D721Med (cell line): ENCODE measurements around the gene MUSK.

Experiments
- DNase-seq: peaks from one replicate; pipeline ENCODE4 v3.0.0; 2011; ENCODE audit warnings: low spot score; ENCODE audit not compliant: insufficient read length
- FAIRE-seq: peaks from 2 replicates; lab custom pipeline; 2011; peaks lifted over from hg19 to GRCh38; lab: Jason Lieb, UNC
- TF ChIP-seq, protein P1 (sequence below): IDR thresholded peaks from 2 replicates; pipeline ENCODE4 v1.5.1; 2012; ENCODE audit warnings: mild to moderate bottlenecking, control low read depth; ENCODE audit not compliant: insufficient read depth; ENCODE audit errors: missing control alignments

The MUSK gene

DNA sequence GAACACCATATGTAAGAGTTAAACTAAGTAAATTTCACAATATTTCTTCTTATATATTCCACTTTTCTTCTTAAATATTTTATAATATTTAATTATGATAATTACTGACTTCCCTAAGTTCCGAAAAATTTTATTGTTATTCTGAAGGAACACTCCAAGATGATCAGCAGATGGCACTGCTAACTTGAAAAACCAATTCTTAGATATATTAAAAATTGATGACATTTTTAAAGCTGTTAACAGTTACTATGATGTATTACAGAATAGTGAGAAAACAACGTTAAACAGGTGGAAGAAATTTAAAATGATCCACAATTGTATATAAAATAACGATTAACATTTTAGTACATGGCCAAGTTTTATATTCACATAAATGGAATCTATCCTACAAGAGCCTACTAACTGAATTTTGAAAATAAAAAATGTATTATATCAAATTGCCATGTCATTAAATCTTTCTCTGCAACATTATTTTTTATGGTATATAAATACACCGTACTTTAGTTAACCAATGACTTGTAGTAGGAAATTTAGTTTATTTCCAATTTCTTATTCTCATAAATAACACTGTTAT, 30.1 kb upstream of the MUSK start:
- TF ChIP-seq, protein P1, sequence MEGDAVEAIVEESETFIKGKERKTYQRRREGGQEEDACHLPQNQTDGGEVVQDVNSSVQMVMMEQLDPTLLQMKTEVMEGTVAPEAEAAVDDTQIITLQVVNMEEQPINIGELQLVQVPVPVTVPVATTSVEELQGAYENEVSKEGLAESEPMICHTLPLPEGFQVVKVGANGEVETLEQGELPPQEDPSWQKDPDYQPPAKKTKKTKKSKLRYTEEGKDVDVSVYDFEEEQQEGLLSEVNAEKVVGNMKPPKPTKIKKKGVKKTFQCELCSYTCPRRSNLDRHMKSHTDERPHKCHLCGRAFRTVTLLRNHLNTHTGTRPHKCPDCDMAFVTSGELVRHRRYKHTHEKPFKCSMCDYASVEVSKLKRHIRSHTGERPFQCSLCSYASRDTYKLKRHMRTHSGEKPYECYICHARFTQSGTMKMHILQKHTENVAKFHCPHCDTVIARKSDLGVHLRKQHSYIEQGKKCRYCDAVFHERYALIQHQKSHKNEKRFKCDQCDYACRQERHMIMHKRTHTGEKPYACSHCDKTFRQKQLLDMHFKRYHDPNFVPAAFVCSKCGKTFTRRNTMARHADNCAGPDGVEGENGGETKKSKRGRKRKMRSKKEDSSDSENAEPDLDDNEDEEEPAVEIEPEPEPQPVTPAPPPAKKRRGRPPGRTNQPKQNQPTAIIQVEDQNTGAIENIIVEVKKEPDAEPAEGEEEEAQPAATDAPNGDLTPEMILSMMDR = peak; percentile 53
- DNase-seq = no peak
- no peak for FAIRE-seq

DNA sequence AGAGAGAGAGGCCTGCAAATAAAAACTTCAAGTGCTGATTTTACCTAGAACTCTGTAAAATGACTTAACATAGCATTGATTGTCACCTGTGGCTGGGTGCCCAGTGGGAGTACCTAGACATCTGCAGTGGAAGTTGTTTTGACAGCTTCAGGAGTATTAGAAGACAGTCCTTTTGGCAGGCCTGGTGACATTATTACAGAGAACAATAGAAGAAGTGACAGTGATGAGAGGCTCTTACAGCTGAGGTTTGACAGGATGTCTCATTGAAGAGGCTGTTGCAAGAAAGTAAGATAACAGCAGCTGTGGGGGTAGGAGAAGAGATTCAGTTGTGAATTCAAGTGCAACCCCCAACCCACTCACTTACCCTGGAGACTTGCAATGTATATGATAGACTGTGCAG, 27.9 kb upstream of the MUSK start:
- TF ChIP-seq, protein P1 = no peak
- no peak for FAIRE-seq
- DNase-seq = no peak

DNA sequence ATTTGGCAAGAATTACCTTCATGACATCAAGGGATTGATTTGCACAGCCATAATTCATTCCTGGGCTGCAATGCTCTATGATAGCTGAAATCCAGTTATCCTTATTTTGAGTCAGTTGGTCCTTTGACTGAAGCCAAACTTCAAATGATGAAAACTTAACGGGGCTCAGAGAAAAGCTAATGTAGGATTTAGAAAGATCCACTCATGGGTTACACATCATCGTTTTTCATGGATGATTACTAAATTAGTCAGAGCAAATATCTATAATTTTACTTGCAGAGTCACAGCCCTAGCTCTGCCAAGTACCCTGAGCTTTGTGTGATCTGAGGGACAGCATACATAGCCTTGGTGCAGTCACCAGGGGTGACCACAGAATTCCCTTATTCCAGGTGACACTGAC, 27.3 kb upstream of the MUSK start:
- TF ChIP-seq, protein P1 = no peak
- FAIRE-seq = no peak
- DNase-seq = no peak

DNA sequence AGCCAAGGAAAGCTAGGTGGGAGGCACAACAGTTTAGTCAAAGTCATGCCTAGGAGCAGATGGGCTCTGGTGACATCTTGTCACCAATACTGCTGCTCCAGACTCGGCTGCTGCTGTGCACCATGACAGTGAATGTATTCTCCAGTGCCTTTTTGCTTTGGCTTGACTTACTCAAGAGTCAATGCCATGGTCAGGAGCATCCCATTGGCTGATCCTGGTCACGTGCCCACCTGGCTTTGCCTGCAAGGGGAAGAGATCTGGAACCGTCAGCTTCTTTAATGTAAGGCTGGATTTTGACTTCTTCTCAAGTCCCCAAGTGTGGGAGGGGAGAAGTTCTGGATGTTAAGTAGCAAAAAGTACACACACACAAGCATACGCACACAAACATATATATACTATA, 19.9 kb upstream of the MUSK start:
- no peak for FAIRE-seq
- TF ChIP-seq, protein P1 = no peak
- DNase-seq = no peak

DNA sequence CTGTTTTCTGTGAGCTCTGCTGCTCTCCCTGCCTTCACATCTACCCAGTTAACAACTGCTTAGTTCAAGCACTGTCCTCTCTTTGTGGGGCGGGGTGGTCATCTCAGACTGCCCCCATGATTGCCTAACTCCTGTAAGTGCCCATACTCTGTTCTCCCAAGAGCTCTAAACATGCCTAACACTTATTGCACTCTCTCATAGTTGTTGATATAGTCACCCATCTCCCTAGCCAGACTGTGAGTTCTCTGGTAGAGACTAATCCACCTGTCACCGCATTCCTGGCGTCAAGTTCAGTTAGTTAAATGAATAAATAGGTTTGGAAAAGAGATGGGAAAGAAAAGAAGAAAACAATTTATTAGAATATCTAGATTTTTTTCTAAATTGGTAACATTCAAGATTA, 18.3 kb upstream of the MUSK start:
- DNase-seq = no peak
- FAIRE-seq = no peak
- TF ChIP-seq, protein P1 = no peak

DNA sequence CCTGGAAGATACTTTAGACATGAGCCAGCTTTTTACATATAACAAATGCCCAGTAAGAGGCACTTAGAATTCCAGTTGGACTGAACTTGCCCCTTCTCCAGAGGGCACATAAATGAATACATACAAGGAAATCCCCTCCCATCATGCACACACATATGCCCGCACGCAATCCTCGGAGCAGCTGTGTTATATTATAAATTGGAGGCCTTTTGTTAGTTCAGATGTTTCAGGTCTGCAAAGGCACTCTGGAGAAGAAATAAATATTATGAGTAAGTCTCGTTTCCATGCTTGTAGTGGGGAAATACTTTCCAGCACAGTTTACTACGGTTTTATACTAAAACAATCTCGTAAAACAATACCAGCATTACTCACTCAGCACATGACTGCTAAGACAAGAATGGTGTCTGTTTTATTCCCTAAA, 17.6 kb upstream of the MUSK start:
- no peak for DNase-seq
- TF ChIP-seq, protein P1 = no peak
- FAIRE-seq = no peak

DNA sequence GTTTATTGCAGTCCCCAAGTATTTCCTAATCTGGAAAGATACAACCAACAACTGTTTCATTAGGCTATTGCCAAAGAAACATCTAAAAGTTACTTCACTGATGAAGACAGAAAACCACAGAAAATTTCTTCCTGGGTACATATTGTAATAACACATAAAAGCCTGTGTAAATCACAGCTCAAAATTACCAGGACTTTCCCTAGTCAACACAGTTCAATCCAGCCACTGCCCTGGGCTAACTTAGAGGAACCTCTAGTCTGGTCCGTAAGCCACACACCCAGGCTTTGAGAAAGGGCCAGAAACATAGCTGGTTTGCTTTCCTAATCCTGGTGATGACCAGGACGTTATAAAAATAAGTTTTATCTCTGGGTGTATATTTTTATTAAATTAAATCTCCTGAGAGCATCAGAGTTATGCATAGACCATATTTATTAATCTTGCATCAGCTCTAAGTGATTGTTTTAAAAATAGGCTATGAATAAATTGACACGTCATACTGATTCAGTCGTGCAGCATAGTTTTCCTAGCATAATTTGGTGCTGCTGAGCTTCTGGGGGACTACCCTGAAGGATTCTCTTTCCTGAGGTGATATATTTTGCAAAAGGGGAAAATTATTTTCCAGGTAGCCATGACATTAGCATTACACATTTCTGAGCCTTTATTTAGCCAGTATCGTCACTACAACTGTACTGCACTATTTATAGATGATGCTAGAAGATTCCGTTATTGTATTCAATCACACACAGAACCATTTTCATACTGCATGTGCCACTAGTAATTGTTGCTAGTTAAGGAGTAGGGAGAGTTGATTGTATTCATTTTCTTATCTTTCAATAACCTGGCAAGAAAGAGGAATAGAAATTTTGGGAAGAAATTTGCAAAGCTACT, 12.6 kb upstream of the MUSK start:
- TF ChIP-seq, protein P1 = no peak
- FAIRE-seq (no peak), DNase-seq (no peak)
